ENCODE measurements around the gene ABCG1. TPM values are rescaled to one million over a fixed set of nuclear protein-coding genes. Genes with fewer than 3 reads are reported as not detected.

The ABCG1 gene
- total and polyA plus RNA-seq, 2 of the 4 experiments (the other 2 are of a cell fraction), result 0.19 to 0.36 TPM

DNA sequence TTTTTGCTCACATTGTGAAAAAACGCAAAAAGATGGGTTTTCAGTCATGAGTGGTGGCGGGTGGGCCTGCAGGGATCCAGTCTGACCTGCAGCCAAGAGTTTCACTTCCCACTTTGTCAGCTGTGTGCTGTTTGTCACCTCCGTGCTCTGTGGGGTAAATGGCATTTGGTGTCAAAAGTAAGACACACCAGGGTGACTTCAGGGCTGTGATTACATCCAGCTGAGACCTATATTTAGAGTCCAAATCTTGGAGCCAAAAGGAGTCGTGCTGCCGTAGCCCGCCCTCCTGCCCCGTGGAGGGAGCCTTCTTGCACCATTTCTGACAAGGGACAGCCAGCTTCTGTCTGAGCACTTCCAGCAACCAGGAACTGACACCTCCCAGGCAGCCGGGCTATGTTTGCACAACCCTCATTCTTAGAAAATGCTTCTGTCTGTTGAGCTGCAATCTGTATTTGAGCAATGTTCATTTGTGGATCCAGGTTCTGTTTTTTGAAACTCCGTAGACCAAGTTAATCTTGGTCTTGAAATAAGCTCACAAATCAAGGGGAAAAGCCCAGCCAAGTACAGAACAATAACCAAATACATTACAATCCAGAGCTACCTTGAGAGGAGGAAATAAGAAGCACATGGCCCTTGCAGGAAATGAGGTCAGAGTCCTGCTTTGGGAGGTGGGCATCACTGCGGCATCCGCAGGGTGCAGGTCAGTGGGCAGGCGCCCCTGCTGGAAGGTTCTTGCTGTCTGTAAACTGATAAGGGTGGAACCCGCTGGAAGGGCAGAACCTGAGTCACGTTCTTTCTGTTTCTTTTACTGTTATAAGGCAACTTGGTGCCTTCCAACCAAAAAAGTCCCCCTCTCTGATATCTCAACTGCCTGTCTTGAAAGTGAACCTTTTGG, 14.4 kb downstream of the ABCG1 start:
- H4K91ac ChIP-seq (ENCODE audit: insufficient read depth, low read depth, low read length), result no peak overlapping the region; the same call in 1 of the 2 replicates
- peaks cover 27% of the 10 kb centered on the region for H3K4me1 ChIP-seq (ENCODE audit: control insufficient read depth, insufficient read depth, low read length)
- H2AK5ac ChIP-seq (ENCODE audit: low read depth, low read length), result peak overlapping the region; percentile 12; the same call in 1 of the 2 replicates
- intact Hi-C loops (cut with micrococcal nuclease), result no loop called here
- peak; percentile 20 for DNase-seq
- H3K4ac ChIP-seq (ENCODE audit: low read depth, low read length), result peak overlapping the region; percentile 40; the same call in 1 of the 2 replicates
- H3K4me2 ChIP-seq (ENCODE audit: low read depth, low read length), result peak overlapping the region; percentile 49
- 18% methylated on average over 3 of the region's 14 CpGs; no CpG with 5 or more reads in 1 of the 2 experiments for WGBS, 2 experiments (ENCODE audit: extremely low coverage in 2 of 2, insufficient read length in 1 of 2)
- no peak overlapping the region for H4K5ac ChIP-seq (ENCODE audit: low read depth, low read length)
- H2AK9ac ChIP-seq (replicated peaks; ENCODE audit: low read depth, low read length, poor library complexity), result no peak overlapping the region
- no peaks in the 10 kb centered on the region for H3K36me3 ChIP-seq (ENCODE audit: control insufficient read depth, insufficient read depth, low read length)
- no peaks in the 10 kb centered on the region; the same call in none of the 2 replicates for H4K20me1 ChIP-seq (ENCODE audit: insufficient read depth, low read length)
- dilution Hi-C loops (cut with HindIII; ENCODE audit: low sequenced_read_pairs, unreplicated experiment), result no loop called here
- ChIA-PET POLR2A (ENCODE audit: unreplicated experiment) (no interaction called here), CTCF (interaction anchor here (0.6 to 1.5 kb wide), 3 partner anchors 13 to 371 kb away, joined by 3 to 4 read pairs (median 4); no protein-coding TSS in a partner anchor)
- H3K18ac ChIP-seq (ENCODE audit: low read depth, low read length), result 0 out of 2 replicates have a peak overlapping the region, but pooled peaks have one; percentile 7
- H3K9me3 ChIP-seq (ENCODE audit: control insufficient read depth, insufficient read depth, low read length), result no peaks in the 10 kb centered on the region
- no peak overlapping the region for H3K23ac ChIP-seq (ENCODE audit: low read depth, low read length)
- in situ Hi-C loops (cut with MboI; ENCODE audit: low sequenced_read_pairs), result no loop called here
- no peak overlapping the region for H3K56ac ChIP-seq (ENCODE audit: extremely low read depth, insufficient read depth, low read length)
- no peaks in the 10 kb centered on the region; a peak in 1 of 4 replicates for H3K79me1 ChIP-seq (ENCODE audit: low read depth in 1 of 2, low read length in 2 of 2)
- TF ChIP-seq, protein P1, sequence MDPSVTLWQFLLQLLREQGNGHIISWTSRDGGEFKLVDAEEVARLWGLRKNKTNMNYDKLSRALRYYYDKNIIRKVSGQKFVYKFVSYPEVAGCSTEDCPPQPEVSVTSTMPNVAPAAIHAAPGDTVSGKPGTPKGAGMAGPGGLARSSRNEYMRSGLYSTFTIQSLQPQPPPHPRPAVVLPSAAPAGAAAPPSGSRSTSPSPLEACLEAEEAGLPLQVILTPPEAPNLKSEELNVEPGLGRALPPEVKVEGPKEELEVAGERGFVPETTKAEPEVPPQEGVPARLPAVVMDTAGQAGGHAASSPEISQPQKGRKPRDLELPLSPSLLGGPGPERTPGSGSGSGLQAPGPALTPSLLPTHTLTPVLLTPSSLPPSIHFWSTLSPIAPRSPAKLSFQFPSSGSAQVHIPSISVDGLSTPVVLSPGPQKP (IDR thresholded peaks at IDR 0.05; ENCODE audit: borderline replicate concordance, low read depth, low read length), result no peak
- TF ChIP-seq CEBPB (IDR thresholded peaks at IDR 0.05; ENCODE audit: low read depth, low read length), result 0 out of 2 replicates have a peak, but pooled peaks have one; percentile 9
- TF ChIP-seq, protein P2, sequence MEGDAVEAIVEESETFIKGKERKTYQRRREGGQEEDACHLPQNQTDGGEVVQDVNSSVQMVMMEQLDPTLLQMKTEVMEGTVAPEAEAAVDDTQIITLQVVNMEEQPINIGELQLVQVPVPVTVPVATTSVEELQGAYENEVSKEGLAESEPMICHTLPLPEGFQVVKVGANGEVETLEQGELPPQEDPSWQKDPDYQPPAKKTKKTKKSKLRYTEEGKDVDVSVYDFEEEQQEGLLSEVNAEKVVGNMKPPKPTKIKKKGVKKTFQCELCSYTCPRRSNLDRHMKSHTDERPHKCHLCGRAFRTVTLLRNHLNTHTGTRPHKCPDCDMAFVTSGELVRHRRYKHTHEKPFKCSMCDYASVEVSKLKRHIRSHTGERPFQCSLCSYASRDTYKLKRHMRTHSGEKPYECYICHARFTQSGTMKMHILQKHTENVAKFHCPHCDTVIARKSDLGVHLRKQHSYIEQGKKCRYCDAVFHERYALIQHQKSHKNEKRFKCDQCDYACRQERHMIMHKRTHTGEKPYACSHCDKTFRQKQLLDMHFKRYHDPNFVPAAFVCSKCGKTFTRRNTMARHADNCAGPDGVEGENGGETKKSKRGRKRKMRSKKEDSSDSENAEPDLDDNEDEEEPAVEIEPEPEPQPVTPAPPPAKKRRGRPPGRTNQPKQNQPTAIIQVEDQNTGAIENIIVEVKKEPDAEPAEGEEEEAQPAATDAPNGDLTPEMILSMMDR (conservative IDR thresholded peaks at IDR 0.05; ENCODE audit: low read depth, low read length), result 0 out of 2 replicates have a peak, but pooled peaks have one; percentile 1
- H3K9me1 ChIP-seq (ENCODE audit: insufficient read depth, low read length), result 0 out of 2 replicates have a peak, but pooled peaks cover 6% of the 10 kb centered on the region
- BruUV-seq (replicated peaks), result no TSS peak
- ATAC-seq (ENCODE audit: low read depth), result peak; percentile 33
- no peak overlapping the region; the same call in 2 of the 3 replicates for H2BK15ac ChIP-seq (ENCODE audit: low read depth, low read length)
- H3K27ac ChIP-seq (ENCODE audit: insufficient read depth, low read length), result peak overlapping the region; percentile 37; the same call in 1 of the 2 replicates
- H3K14ac ChIP-seq (replicated peaks; ENCODE audit: low read depth, low read length), result peak overlapping the region; percentile 41; the same call in 1 of the 2 replicates
- no peak overlapping the region for H3K9ac ChIP-seq (ENCODE audit: low read depth, low read length)
- H4K8ac ChIP-seq (ENCODE audit: low read depth in 2 of 2, low read length in 2 of 2), result peak overlapping the region in 1 of 2 experiments; percentile 58; a peak in 1 of 4 replicates
- H3K27me3 ChIP-seq (ENCODE audit: control insufficient read depth, insufficient read depth, low read length), result peaks cover 19% of the 10 kb centered on the region
- H3K4me3 ChIP-seq (ENCODE audit: insufficient read depth, low read depth, low read length), result no peak overlapping the region
- H2BK5ac ChIP-seq (ENCODE audit: low read depth, low read length, poor library complexity, severe bottlenecking), result no peak overlapping the region
- peak overlapping the region; percentile 14; the same call in 1 of the 2 replicates for H2BK20ac ChIP-seq (ENCODE audit: low read depth, low read length)
- H2AFZ ChIP-seq (replicated peaks; ENCODE audit: low read length, poor library complexity), result no peak overlapping the region
- peak overlapping the region; percentile 16; the same call in 1 of the 2 replicates for H2BK120ac ChIP-seq (ENCODE audit: low read depth, low read length)
